Fibroblast of peridontal ligament (primary cell): ENCODE data around the gene RNF2.

Experiments
- DNase-seq: peaks from one replicate; pipeline ENCODE4 v3.0.0-alpha.2; 2010; ENCODE audit errors: extremely low read depth

RNF2 gene

DNA sequence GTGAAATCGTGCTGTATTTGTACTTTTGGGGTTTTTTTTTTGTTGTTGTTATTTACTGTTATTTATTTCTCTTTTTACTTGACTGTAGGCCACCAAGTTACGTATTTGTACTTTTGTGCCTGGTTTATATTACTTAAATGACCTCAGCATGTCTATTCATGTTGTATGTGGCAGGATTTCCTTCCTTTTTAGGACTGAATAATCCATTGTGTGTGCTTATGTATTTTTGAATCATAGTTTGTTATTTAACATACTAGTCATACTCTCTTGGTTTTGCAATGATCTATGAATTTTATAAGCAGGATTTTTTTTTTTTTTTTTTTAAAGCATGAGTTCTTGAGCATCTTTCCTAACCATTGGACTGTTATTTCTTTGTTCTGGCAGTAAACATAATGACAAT is 51.2 kb downstream of the RNF2 start:
- peak; percentile 29 for DNase-seq

- no peak for DNase-seq
Observed at GRCh38 chr1:185104083-185104482, 58.7 kb downstream of the RNF2 start.

GRCh38 chr1:185105121-185105520 is 59.8 kb downstream of the RNF2 start:
- no peak for DNase-seq

DNA sequence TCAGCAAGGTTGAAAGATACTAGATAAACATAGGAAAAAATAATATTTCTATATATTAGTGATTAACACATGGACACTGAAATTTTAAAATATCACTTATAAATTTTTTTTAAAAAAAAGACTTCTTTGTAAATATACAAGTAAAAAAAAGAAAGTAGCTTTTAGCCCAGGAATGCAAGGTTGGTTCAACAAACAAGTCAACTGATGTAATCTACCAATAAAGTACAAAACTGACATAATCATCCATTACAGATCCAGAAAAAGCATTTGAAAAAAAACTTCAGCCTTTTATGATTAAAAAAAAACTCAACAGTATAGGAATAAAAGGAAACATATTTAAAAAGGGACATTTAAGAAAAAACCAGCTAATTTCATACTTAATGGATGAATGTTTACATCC is 63.0 kb downstream of the RNF2 start:
- DNase-seq: peak; percentile 18

DNA sequence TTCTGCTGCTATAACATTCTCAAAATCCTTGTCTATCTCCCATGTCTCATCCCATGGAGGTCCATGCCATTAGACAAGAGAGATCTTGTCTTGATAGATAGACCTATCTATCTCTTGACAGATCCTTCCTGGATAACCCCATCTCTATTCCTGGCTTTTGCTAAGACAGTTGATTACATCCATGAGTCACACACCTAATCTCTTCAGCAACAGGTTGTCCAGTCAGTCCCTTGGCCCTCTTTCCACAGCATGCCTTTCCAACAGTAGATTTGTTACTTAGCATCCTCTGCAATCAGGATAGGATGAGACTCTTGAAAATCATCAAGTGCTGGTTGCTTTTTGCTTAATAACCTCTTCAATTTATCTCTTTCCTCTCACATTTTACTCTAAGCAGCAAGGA is 64.8 kb downstream of the RNF2 start:
- DNase-seq: no peak

DNA sequence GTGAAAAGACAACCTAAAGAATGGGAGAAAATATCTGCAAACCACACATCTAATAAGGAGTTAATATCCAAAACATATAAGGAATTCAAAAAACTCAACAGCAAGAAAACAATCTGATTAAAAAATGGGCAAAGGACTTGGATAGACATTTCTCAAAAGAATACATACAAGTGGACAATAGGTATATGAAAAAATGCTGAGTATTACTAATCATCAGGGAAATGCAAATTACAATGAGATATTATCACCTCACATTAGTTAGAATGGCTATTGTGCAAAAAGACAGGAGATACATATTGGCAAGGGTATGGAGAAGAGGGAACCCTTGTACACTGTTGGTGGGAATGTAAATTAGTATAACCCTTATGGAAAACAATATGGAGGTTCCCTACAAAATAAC is 66.5 kb downstream of the RNF2 start:
- DNase-seq: no peak

GRCh38 chr1:185112356-185112755 is 67.0 kb downstream of the RNF2 start:
- DNase-seq: no peak

GRCh38 chr1:185129708-185130107 is 84.3 kb downstream of the RNF2 start:
- no peak for DNase-seq

GRCh38 chr1:185132534-185132933 is 87.2 kb downstream of the RNF2 start:
- DNase-seq: no peak

GRCh38 chr1:185137896-185138545 is 92.7 kb downstream of the RNF2 start:
- no peak for DNase-seq

GRCh38 chr1:185139246-185139645 is 93.9 kb downstream of the RNF2 start:
- DNase-seq: no peak

- peak; percentile 40 for DNase-seq
Observed at GRCh38 chr1:185144233-185144632, 98.9 kb downstream of the RNF2 start.

- DNase-seq: no peak
Observed at GRCh38 chr1:185151215-185151614, 105.9 kb downstream of the RNF2 start.
